ENCODE results near the gene NFIB.

- TF ChIP-seq POLR2A (IDR thresholded peaks at IDR 0.05; ENCODE audit: low read depth, low read length) (no peak), POLR2AphosphoS5 (IDR thresholded peaks at IDR 0.05; ENCODE audit: insufficient read depth, low read depth, low read length) (no peak)
Observed at GRCh38 chr9:14136047-14136635, 177.8 kb downstream of the NFIB start.

Data from endothelial cell of umbilical vein (primary cell).